Stimulated activated CD8-positive, alpha-beta memory T cell treated with anti-CD3 and anti-CD28 coated beads, Interleukin-12 subunit alpha, Interleukin-12 subunit beta, amount 100 ng/mL, for 1 hour (primary cell): ENCODE results near the gene ABL1.

Source experiments
- DNase-seq: peaks from one replicate; pipeline ENCODE4 v3.0.0-alpha.2; 2020; ENCODE audit warnings: low read depth

Gene ABL1

DNA sequence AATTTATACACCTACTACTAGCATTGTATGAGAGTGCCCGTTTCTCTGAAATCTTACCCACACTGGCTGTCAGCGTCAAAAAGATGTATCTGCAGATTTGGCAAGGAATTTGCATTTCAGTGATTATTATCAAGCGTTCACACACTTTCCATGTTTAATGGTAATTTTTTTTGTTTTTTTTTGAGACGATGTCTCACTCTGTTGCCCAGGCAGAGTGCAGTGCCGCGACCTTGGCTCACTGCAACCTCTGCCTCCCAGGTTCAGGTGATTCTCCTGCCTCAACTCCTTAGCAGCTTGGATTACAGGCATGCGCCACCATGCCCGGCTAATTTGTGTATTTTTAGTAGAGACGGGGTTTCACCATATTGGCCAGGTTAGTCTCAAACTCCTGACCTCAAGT, 14.3 kb downstream of the ABL1 start:
- no peak for DNase-seq

DNA sequence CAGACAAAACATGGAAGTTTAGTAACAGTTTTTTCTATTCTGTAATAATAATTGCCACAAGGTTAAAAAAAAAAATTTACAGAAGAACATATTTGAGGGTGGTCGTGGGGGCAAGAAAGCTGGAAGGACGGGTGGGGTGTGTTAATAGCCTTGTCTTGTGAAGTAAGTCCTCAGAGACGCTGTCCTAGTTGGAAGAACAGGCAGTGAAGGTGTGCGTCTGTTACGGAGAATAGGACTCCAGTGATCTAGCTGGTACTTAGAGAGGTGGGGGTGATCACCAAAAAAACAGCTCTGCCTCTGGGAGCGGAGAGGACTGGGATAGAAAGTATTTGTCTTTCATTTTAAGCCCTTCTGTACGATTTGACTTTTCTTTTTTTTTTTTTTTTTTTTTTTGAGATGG, 17.7 kb downstream of the ABL1 start:
- no peak for DNase-seq

DNA sequence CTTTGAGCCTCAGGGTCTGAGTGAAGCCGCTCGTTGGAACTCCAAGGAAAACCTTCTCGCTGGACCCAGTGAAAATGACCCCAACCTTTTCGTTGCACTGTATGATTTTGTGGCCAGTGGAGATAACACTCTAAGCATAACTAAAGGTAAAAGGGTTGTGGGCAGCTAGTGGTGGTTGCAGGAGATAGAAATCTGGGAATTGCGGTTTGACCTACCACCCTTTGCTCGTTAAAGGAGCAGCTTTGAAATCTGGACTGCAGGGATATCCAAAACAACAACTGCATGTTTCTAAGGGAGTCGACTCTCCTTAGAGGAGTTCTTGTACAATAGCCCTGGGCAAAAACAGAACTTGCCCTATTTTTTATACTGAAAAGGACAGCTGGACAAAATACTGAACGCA, 19.0 kb downstream of the ABL1 start:
- no peak for DNase-seq

DNA sequence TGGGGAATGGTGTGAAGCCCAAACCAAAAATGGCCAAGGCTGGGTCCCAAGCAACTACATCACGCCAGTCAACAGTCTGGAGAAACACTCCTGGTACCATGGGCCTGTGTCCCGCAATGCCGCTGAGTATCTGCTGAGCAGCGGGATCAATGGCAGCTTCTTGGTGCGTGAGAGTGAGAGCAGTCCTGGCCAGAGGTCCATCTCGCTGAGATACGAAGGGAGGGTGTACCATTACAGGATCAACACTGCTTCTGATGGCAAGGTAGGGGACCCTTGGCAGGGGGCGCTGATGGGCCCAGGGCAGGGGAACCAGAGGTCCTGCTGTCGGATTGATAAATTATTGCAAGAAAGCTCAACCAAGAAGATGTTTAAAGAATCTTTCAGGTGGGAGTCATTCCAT, 19.8 kb downstream of the ABL1 start:
- DNase-seq: no peak

DNA sequence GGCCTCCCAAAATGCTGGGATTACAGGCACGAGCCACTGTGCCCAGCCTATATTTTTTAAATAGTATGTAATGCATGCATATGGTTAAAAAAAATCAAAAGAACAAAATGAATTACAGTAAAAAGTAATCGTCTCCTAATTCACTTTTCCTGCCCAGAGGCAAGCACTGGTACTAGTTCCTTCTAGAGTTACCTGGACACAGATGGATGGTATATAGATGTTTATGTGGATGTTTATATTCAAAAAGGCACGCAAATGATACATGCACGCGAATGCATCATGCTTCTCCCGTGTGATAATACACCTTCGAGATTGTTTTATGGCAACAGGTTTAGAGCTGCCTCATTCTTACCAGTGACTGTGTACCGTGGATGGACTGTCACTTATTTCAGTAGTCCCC, 21.4 kb downstream of the ABL1 start:
- DNase-seq: no peak

DNA sequence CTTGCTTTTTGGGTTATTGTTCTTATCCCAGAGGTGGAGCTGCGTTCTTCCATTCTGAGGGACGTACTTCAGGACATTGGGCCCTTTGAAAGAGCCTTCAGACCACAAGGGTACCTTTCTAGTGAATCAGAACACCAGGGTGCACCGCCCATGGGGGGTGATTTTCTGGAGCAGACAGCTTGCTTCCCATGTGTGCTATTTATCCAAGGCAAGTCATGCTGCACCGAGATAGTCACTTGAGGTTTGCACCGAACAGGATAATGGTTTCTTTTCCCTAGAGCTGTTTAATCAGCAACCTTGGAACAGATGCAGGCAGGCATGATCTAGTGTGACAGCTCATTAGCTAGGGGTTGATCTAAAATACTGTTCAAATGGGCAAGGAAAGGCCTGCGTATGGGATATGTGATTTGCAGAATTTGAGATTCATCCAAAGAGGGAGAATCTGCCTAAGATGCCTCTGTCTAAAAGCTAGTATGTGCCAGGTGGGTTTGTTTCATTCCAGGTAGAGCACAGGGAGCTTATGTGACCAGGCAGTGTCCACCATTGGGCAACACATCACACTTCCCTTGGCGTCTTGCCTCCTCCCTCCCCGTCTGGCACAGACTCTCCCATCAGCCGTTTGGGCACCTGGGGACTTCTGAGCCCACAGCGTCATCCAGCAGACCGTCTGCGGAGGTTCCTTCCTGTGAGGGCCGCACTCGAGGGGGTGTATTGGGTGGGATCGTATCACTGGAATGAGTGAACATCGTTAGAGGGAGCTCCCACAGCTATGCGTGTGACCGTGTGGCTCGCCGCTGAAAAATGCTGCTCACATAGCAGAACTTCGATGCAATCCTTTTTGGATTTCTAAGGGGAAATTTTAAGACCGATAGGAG, 23.0 kb downstream of the ABL1 start:
- no peak for DNase-seq

DNA sequence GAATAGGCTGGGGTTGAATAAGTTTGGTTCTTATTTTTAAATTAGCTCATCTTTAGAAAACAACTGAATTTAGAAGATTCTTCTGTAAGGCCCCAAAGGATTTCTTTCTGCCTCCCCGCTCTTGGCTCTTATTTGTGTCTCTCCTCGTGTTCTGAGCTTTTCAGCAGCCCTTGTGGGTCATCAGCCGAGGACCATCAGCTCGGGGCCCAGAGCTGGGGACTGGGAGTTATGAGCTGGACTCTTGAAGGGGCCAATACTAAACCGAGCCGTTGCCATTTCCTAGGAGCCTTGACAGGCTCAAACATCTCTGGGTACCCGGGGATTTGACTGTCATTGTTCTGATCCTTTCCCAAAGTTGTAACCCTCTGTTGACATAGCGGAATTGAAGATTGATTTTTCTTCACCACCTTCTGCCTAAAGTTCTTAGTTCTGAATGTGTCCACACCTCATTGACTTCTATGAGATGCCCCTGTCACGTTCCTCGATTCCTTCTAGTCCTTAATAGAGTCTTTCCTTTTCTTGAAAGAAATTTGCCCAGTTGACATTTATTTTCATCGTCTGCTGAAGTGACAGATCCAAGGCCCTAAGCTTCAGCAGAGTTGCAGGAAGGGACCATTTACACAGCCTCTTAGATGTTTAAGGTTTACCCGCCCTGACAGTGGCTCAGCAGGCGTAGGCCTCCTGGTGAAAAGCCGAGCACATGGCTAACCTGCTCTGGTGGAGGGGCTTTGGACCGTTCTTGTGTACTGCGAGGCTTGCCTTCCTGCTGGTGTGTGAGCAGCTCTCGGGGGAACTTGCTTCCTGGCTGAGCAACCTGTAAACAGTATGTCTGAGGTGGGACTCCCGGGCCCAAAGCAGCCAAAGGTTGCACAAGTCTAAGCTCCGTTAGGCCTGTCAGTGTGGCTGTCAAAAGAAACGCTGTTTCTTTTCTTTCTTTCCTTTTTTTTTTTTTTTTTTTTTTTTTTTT, 24.0 kb downstream of the ABL1 start:
- no peak for DNase-seq

DNA sequence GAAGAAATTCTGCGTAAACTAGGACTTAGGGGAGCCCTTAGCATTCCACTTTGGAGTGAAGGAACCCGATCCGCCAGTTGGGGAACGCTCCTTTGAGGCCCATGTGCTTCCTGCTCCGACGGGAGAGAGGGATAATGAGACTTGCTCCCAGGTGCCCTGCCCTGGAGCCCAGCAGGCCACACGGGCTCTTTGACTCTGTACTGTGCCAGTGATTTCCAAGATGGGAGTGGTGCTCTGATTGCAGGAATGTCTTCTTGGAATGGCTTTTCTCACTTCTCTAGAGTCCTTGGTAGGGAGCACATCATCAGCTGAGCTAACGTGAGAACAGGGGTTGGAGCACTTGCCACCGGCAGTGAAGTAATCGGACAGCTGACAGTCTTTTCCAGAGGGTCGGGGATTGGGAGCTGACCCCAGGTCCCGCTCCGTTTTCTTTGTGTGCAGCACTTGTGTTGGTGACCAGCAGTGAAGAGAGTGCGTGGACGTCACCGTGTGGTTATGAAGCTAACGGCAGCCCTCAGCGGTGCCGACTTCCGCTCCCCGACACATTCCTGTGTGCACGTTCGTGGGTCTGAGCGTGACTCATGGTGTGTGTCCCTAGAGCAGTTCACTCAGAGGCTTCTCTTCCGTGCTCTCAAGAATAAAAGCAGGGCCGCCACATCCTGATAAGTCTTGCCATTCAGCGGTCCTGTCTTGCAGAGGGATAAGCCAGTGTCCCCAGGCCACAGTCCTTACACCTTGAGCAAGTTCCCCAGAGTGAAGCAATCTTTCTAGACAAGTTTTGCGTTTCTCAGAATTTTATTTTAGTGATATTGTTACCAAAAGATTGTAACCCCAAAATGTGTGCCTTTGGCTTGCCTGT, 25.6 kb downstream of the ABL1 start:
- no peak for DNase-seq

DNA sequence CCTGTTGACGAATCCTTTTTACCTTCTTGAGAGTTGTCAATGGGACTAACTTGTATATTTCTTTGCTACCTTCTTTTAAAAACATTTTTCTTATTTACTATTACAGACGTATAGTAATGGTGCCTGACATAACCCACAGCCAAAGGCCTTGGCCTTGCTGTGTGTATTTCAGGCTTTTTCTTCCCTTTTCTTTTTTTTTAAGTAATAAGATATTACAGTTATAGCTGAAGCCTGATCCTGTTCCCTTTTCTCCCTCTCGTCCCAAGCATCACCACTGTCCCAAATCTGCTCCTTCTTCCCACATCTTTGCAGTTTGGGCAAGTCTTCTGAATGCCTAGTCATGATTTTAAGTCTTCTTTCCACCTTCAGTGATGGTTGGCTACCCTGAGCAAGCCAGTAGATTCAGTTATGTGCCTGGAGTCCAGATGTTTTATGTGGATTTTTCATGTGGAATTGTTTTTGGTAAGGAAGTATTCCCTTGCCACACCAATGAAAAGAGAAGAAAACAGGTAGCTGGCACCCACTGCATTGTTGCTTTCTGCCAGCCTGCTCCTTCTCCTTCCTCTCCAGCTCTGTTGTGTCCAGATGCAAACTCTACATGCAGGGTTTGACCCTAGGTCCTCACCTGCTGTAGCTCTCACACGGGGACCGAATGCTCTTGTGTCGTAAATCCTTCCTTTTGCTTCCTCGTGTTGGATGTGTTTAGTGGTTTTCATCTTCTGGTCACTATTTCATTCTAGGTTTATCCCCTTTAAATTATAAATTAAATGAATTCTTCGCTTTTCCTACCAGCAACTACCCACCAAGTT, 26.5 kb downstream of the ABL1 start:
- DNase-seq: no peak

DNA sequence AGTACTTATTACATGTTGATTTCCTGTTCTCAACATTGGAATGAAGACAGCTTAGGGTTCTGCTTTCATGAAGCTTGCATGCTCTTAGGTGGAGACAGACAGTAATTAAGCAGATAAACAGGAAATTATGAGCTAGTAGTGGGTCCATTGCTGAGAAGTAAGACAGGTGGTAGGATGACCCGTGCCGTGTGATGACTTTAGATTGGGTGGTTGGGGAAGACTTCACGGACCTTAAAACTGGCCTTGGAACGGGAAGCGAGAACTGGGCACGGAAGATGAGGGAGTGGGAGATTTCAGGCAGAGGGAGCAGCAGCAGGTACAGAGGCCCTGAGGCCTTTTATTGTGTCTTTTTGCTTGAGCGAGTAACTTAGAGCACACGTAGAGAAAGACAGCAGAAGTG, 27.2 kb downstream of the ABL1 start:
- no peak for DNase-seq

DNA sequence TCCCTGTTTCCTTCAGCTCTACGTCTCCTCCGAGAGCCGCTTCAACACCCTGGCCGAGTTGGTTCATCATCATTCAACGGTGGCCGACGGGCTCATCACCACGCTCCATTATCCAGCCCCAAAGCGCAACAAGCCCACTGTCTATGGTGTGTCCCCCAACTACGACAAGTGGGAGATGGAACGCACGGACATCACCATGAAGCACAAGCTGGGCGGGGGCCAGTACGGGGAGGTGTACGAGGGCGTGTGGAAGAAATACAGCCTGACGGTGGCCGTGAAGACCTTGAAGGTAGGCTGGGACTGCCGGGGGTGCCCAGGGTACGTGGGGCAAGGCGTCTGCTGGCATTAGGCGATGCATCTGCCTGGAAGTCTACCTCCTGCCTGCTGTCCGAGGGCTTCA, 27.7 kb downstream of the ABL1 start:
- no peak for DNase-seq

DNA sequence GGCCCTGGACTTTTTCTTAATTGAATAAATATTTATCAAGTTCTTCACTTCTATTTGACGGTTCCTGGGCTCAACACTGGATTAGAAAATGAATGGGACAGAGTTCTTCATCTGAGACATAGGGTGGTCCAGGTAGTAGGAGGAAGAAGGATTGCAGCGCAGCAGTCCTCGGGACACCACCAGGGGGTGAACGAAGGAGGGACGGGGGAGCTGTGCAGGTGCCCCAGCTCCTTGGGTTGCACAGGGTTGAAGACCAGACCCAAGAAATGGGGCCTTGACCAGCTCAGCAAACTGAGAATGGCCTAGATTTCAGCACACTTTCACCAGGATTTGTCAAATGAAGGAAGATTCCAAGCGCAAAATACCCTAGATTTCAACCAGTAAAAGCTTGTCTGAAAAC, 29.5 kb downstream of the ABL1 start:
- no peak for DNase-seq

DNA sequence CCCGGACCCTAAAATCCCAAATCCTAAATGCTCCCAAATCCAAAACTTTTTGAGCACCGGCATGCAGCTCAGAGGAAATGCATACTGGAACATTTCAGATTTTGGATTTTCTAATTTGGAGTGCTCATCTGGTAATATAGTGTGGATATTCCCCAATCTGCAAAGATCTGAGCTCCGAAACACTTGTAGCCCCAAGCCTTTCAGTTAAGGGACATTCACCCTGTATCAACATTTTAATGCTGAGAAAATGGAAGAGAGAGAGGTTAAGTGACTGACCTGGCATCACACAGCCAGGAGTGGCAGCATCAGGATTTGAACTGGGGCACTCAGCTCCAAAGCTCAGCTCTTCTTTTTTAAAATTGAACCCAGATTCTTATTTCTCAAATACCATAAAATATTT, 30.9 kb downstream of the ABL1 start:
- DNase-seq: no peak

DNA sequence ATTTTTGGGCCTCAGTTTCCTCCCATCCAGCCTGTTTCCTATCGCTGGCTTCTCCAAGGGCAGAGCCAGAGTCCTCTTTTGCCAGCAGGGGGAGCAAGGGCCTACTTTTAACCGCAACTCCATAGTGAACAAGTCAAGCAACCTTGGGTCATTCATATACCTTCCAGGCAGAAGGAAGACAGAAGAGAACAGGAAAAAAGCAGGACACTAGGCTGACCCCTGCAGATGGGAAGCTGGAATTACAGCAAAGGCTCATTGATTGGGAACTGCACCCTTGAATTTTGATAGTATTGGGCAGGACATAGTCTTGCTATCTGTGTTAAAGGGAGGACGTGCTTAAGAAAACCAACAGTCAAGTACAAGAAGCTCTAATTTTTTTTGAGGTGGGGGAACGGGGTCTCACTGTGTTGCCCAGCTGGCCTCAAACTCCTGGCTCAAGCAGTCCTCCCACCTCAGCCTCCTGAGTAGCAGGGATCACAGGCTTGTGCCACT, 31.5 kb downstream of the ABL1 start:
- peak; percentile 19 for DNase-seq

DNA sequence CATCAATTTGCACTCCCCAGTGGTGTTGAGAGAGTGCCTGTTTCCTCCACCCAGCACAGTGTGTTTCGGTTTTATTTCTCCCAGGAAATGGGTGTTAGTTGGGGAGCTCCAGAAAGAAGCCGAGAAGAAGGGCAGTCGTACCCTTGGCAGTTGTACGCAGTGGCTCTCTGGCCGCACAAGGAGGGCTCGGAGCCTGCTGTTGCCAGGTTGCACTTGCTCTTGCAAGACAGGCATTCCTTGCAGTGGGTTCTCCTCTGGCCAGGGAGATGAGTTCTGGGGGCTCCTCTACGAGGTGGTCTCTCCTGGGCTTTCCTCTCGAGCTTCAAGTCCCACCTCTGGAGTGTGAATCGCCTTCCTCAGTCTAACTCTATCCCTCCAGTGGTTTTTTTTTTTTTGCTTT, 32.5 kb downstream of the ABL1 start:
- DNase-seq: no peak

DNA sequence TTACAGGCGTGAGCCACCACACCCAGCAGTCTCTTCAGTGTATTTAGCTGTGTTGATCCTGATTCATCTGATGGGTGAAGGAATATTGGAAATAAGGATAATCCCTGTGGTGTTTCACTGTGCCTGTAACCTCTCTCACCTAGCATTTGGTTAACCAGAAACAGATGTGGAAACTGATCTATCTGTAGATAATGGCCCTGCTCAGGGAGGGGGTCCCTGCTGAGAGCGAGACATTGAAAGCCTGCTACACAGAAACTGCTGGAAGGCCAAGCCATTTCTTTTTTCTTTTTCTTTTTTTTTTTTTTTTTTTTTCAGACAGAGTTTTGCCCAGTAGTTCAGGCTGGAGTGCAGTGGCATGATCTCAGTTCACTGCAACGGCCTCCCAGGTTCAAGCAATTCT, 33.2 kb downstream of the ABL1 start:
- DNase-seq: no peak

DNA sequence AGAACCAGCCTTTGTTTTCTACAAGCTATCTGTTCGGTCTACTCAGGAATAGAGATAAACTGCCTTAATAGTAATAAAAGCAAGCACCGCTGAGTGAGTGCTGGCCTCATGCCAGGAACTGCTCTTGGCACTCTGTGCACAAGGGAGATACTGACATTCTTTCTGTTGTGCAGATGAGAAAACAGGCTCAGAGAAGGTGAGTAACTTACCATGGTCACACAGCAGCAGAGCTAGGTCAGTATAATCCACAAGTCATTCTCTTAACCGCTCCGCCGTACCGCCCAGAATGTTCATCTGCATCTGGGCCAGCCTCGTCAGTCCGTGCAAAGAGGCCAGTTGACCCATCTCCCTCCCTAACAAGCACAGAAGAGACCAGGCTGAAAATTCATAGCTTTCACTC, 34.2 kb downstream of the ABL1 start:
- no peak for DNase-seq

DNA sequence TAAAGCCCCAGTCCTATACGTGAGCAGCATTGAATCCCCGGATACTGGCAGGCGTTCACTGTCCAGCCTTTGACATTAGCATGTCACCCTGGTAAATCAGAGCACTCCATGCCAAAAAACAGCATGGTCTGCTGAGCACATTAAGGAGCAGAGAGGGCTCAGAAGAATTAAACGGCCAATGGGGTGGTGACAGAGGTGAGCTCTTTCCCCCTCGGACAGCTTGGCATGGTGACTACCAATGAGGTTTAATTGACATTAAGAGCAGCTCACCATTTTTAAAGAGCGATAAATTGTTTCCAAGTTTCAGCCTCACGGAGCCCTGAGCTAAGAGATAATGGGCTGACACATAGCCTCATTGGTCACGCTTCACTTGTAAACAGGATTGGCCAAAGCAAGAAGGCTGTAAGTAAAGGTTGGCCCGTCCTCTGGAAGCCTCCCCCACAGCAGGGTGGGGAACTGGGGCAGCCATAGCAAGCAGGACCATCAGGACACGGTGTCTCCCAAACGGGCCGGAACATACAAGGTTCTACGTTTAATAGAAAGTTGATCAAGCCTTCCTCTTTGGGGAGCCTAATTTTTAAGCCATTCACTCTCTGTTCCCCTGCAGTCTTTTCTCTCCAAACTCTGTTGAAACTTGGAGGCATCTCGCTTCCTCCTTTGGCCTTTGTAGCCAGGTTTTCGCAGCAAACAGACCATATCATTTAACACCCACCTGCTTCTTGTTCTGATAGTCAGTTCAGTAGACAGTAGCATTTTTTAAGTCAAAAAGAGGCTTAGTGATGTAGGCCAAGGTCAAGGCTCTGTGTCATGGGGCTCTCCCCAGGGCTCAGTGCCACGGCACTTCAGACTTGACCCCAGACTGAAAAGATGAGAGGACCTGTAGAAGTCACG, 35.7 kb downstream of the ABL1 start:
- DNase-seq: no peak

DNA sequence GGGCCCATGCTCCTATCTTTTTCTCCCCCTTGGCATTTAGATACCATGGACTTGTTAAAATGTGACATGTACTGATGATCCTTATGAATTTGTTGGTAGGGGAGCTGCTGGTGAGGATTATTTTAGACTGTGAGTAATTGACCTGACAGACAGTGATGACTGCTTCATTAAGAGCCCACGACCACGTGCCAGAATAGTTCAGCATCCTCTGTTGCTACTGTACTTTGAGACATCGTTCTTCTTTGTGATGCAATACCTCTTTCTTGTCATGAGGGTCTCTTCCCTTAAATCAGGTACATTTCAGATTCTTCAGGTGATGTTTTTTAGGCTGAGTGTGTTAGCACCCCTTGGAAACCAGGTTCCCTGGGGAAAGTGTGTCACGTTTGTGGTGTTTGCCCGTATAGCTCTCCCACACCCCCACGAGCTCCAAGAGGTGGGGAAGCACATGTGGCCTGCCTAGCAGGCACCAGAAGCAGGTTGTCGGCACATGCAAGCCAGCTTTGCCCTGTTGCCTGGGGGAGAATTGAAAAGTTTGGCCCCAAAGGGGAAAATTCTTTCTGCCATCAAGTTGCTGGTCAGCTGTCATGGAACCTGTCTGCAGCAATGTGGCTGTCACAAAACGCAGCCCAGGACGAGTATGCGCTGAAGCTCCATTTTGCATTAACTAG, 36.5 kb downstream of the ABL1 start:
- DNase-seq: no peak

DNA sequence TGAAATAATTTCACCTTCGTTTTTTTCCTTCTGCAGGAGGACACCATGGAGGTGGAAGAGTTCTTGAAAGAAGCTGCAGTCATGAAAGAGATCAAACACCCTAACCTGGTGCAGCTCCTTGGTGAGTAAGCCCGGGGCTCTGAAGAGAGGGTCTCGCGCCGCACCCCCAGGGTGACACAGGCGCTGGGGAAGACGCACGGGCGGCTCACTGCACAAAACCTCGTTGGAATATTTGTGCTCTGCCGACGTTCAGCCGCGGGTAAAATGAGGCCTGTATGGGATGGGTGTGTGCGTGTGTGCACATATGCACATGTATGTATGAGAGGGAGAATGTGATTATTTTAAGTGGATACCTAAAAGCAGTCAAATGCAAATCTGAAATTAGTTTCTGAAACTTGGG, 37.0 kb downstream of the ABL1 start:
- no peak for DNase-seq
